ENCODE data around the gene B4GALNT4. TPM values are rescaled to one million over a fixed set of nuclear protein-coding genes. Genes with fewer than 3 reads are reported as not detected.

B4GALNT4 gene
- total RNA-seq, 1 experiment from 2014 or later, result 20.0 TPM

- H3K27me3 Mint-ChIP-seq (ENCODE audit: insufficient read depth, unreplicated experiment), result no peaks in the 10 kb centered on the region
- H3K9me3 Mint-ChIP-seq (ENCODE audit: unreplicated experiment), result no peaks in the 10 kb centered on the region
- no peaks in the 10 kb centered on the region for H3K4me1 Mint-ChIP-seq (ENCODE audit: insufficient read depth, unreplicated experiment)
- no TSS peak for BruUV-seq (replicated peaks)
- no peak overlapping the region for H3K4me3 Mint-ChIP-seq (ENCODE audit: unreplicated experiment)
- intact Hi-C loops (cut with micrococcal nuclease), result no loop called here
- no peak for DNase-seq (ENCODE audit: unreplicated experiment)
- CTCF ChIA-PET, result interaction anchor here (0.6 to 1.0 kb wide), 2 partner anchors 14 to 19 kb away, joined by 3 read pairs; no protein-coding TSS in a partner anchor
- no peaks in the 10 kb centered on the region for H3K36me3 Mint-ChIP-seq (ENCODE audit: insufficient read depth, unreplicated experiment)
- H3K27ac Mint-ChIP-seq (ENCODE audit: low read depth, unreplicated experiment), result no peak overlapping the region
- POLR2A ChIA-PET, result no interaction called here
- no peak for TF ChIP-seq CTCF (IDR thresholded peaks at IDR 0.05; ENCODE audit: unreplicated experiment)
Observed at GRCh38 chr11:325796-326591, 43.3 kb upstream of the B4GALNT4 start.

GRCh38 chr11:326592-326841, 42.8 kb upstream of the B4GALNT4 start:
- Mint-ChIP-seq H3K27ac (ENCODE audit: low read depth, unreplicated experiment) (no peak overlapping the region), H3K27me3 (ENCODE audit: insufficient read depth, unreplicated experiment) (no peaks in the 10 kb centered on the region), H3K4me3 (ENCODE audit: unreplicated experiment) (no peak overlapping the region), H3K36me3 (ENCODE audit: insufficient read depth, unreplicated experiment) (no peaks in the 10 kb centered on the region), H3K9me3 (ENCODE audit: unreplicated experiment) (no peaks in the 10 kb centered on the region), H3K4me1 (ENCODE audit: insufficient read depth, unreplicated experiment) (no peaks in the 10 kb centered on the region)
- BruUV-seq (replicated peaks), result no TSS peak
- CTCF ChIA-PET, result interaction anchor here (0.6 to 1.0 kb wide), 2 partner anchors 13 to 18 kb away, joined by 3 read pairs; no protein-coding TSS in a partner anchor
- TF ChIP-seq CTCF (IDR thresholded peaks at IDR 0.05; ENCODE audit: unreplicated experiment), result no peak
- DNase-seq (ENCODE audit: unreplicated experiment), result no peak
- POLR2A ChIA-PET, result no interaction called here
- intact Hi-C loops (cut with micrococcal nuclease), result no loop called here

- peak; percentile 46 for DNase-seq (ENCODE audit: unreplicated experiment)
- intact Hi-C loops (cut with micrococcal nuclease), result no loop called here
- H3K27ac Mint-ChIP-seq (ENCODE audit: low read depth, unreplicated experiment), result no peak overlapping the region
- no peaks in the 10 kb centered on the region for H3K4me1 Mint-ChIP-seq (ENCODE audit: insufficient read depth, unreplicated experiment)
- no peak overlapping the region for H3K4me3 Mint-ChIP-seq (ENCODE audit: unreplicated experiment)
- H3K9me3 Mint-ChIP-seq (ENCODE audit: unreplicated experiment), result no peaks in the 10 kb centered on the region
- ChIA-PET POLR2A (interaction anchor here (0.7 kb wide), 1 partner anchor 25 kb away, joined by 3 read pairs; no protein-coding TSS in a partner anchor), CTCF (interaction anchor here (0.6 to 1.0 kb wide), 2 partner anchors 13 to 18 kb away, joined by 3 read pairs; no protein-coding TSS in a partner anchor)
- H3K36me3 Mint-ChIP-seq (ENCODE audit: insufficient read depth, unreplicated experiment), result no peaks in the 10 kb centered on the region
- BruUV-seq (replicated peaks), result no TSS peak
- no peaks in the 10 kb centered on the region for H3K27me3 Mint-ChIP-seq (ENCODE audit: insufficient read depth, unreplicated experiment)
- no peak for TF ChIP-seq CTCF (IDR thresholded peaks at IDR 0.05; ENCODE audit: unreplicated experiment)
Observed at GRCh38 chr11:326842-327580, 42.3 kb upstream of the B4GALNT4 start.

GRCh38 chr11:327581-327923, 41.7 kb upstream of the B4GALNT4 start:
- H3K4me1 Mint-ChIP-seq (ENCODE audit: insufficient read depth, unreplicated experiment), result no peaks in the 10 kb centered on the region
- no peak for DNase-seq (ENCODE audit: unreplicated experiment)
- ChIA-PET CTCF (no interaction called here), POLR2A (interaction anchor here (0.7 kb wide), 1 partner anchor 25 kb away, joined by 3 read pairs; no protein-coding TSS in a partner anchor)
- H3K36me3 Mint-ChIP-seq (ENCODE audit: insufficient read depth, unreplicated experiment), result no peaks in the 10 kb centered on the region
- intact Hi-C loops (cut with micrococcal nuclease), result no loop called here
- TF ChIP-seq CTCF (IDR thresholded peaks at IDR 0.05; ENCODE audit: unreplicated experiment), result no peak
- no peak overlapping the region for H3K27ac Mint-ChIP-seq (ENCODE audit: low read depth, unreplicated experiment)
- H3K27me3 Mint-ChIP-seq (ENCODE audit: insufficient read depth, unreplicated experiment), result no peaks in the 10 kb centered on the region
- no peak overlapping the region for H3K4me3 Mint-ChIP-seq (ENCODE audit: unreplicated experiment)
- no peaks in the 10 kb centered on the region for H3K9me3 Mint-ChIP-seq (ENCODE audit: unreplicated experiment)
- BruUV-seq (replicated peaks), result no TSS peak
